HT1080 (cell line): ENCODE data around the gene SCRN3. TPM values are rescaled to one million over a fixed set of nuclear protein-coding genes. Genes with fewer than 3 reads are reported as not detected.
"Not testable (repeated sequence)": the region's sequence is repeated elsewhere in the genome, so short reads cannot be mapped to it uniquely, and the experiment has no call there.

Source experiments
- DNase-seq: peaks from one replicate; pipeline ENCODE4 v3.0.0-alpha.2; 2015; ENCODE audit warnings: low read depth
- polyA plus RNA-seq, 2 experiments: library from polyadenylated mRNA; depleted of rRNA; stranded (reverse); fragments of >200 nt; gene quantifications; 2 replicates each; pipeline ENCODE4 v1.2.3, GENCODE V29; 2015
- total RNA-seq: library from RNA; depleted of rRNA; stranded (reverse); fragments of >200 nt; shearing (Covaris generic); gene quantifications from 2 replicates; pipeline ENCODE4 v1.2.3, GENCODE V29; 2014; rRNA removed

Gene SCRN3, protein sequence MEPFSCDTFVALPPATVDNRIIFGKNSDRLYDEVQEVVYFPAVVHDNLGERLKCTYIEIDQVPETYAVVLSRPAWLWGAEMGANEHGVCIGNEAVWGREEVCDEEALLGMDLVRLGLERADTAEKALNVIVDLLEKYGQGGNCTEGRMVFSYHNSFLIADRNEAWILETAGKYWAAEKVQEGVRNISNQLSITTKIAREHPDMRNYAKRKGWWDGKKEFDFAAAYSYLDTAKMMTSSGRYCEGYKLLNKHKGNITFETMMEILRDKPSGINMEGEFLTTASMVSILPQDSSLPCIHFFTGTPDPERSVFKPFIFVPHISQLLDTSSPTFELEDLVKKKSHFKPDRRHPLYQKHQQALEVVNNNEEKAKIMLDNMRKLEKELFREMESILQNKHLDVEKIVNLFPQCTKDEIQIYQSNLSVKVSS
- 24.2 and 27.4 TPM in 2 replicates for total RNA-seq
- polyA plus RNA-seq (2015; cell fraction: cytosol; rRNA removed), result 20.6 and 31.2 TPM in 2 replicates
- polyA plus RNA-seq (2015; cell fraction: nucleus; rRNA removed), result 24.1 and 36.5 TPM in 2 replicates

GRCh38 chr2:174395284-174395968 is at the start of gene SCRN3:
TSS of gene SCRN3 (plus strand) at chr2:174395730. CDS start at chr2:174398284, 2,554 bp downstream.
- DNase-seq, result peak; percentile 75

- DNase-seq, result peak; percentile 16
Measured at GRCh38 chr2:174350018-174350417, 45.5 kb upstream of the SCRN3 start.

GRCh38 chr2:174350593-174351181 is 44.8 kb upstream of the SCRN3 start:
- no peak for DNase-seq

DNA sequence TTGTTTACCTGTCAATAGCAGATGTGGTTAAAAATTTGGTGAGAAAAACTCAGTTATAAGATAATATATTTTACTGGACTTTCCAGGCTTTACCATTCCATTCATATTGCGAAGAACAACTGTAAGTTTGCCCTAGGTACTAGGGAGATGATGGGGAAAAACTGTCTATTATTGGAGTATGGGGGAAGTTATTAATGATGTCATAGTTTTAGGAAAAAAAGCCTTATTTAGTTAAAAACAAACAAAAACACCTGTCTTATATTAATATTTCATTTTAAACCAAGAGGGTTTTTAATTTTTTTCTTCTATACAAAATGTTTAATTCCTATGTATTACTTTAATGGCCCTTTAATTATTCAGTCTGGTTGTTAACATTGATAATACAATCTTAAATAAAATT is 42.5 kb upstream of the SCRN3 start:
- DNase-seq, result no peak

GRCh38 chr2:174356347-174356746 is 39.2 kb upstream of the SCRN3 start:
- no peak for DNase-seq

DNA sequence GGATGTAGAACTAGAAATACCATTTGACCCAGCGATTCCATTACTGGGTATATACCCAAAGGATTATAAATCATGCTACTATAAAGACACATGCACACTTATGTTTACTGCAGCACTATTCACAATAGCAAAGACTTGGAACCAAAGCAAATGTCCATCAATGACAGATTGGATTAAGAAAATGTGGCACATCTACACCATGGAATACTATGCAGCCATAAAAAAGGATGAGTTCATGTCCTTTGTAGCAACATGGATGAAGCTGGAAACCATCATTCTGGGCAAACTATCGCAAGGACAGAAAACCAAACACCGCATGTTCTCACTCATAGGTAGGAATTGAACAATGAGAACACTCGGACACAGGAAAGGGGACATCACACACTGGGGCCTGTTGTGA is 35.9 kb upstream of the SCRN3 start:
- not testable (repeated sequence) for DNase-seq

GRCh38 chr2:174362949-174363348 is 32.6 kb upstream of the SCRN3 start:
- no peak for DNase-seq

- not testable (repeated sequence) for DNase-seq
Measured at GRCh38 chr2:174363492-174364225, 31.9 kb upstream of the SCRN3 start.

DNA sequence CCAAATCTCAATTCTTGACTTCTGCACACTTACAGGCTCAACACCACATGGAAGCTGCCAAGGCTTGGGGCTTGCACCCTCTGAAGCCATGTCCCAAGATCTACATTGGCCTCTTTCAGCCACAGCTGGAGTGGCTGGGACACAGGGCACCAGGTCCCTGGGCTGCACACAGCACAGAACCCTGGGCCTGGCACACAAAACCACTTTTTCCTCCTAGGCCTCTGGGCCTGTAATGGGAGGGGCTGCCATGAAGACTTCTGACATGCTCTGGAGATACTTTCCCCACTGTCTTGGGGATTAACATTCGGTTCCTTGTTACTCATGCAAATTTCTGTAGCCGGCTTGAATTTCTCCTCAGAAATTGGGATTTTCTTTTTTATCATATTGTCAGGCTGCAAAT is 30.9 kb upstream of the SCRN3 start:
- DNase-seq, result no peak

GRCh38 chr2:174365571-174365970 is 30.0 kb upstream of the SCRN3 start:
- no peak for DNase-seq

DNA sequence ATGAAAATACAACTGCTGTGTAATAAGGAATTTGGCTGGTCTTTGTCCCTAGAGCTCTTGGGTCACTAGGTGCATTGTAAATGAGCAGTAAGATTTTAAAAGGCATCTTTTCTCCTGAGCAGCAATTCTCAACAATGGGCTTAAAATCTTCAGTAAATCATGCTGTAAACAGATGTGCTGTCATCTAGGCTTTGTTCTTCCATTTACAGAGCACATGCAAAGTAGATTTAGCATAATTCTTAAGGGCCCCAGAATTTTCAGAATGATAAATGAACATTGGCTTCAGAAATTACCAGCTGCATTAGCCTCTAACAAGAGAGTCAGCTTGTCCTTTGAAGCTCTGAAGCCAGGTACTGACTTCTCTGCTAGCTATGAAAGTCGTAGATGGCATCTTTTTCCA is 26.8 kb upstream of the SCRN3 start:
- DNase-seq, result no peak

DNA sequence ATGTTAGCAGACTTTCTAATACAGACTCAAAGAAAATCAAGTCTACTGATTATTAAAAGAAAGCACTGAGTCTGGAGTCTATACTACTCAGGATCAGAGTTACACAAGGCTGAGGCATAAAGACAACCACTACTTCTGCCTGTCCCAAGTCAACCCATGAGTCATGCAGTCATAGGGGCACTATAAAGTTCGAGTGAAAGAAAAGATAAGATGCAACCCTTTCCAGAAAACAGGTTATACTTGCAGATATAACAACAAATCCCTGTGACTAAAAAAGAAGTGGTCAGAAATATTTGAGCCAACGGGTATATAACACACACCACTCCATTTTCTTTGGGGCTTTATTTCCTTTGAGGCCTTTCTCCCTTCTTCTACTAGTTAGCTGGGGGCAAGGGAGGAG is 18.6 kb upstream of the SCRN3 start:
- DNase-seq, result peak; percentile 20

DNA sequence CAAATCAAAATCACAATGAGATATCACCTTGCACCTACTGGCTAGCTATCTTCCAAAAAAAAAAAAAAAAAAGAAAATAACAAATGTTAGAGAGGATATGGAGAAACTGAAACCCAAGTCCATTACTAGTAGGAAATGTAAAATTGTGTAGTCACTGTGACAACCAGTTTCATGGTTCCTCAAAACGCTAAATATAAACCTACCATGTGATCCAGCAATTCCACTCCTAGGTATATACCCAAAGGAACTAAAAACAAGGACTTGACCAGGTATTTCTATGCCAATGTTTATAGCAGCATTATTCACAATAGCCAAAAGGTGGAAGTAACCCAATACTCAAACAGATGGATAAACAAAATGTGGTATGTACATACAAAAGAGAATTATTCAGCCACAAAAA is 11.7 kb upstream of the SCRN3 start:
- DNase-seq, result no peak

DNA sequence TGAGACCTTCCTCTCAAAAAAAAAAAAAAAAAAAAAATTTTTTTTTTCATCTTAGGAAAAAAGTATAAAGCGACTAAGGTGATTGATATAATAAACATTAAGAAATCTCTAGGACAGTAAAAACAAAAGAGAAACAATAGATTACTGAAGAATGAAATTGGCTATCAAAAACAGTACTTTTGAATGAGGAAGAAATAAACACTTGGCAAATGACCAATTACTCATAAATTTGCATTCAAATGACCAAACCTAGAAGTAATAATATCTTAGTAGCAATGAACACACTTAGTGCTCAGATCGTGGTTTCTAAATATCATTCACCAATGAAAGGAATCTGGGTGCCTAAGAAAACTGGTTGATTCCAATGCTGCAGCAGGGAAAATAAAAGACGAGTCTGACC is 10.3 kb upstream of the SCRN3 start:
- DNase-seq, result no peak

DNA sequence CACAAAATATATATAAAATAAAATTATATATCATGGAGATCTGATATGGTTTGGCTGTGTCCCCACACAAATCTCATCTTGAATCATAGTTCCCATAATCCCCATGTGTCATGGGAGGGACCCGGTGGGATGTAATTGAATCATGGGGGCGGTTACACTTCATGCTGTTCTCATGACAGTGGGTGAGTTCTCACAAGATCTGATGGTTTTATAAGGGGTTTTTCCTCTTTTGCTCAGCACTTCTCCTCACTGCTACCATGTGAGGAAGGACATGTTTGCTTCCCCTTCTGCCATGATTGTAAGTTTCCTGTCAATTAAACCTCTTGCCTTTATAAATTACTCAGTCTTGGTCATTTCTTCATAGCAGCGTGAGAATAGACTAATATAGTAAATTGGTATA is 6.8 kb upstream of the SCRN3 start:
- DNase-seq, result not testable (repeated sequence)

DNA sequence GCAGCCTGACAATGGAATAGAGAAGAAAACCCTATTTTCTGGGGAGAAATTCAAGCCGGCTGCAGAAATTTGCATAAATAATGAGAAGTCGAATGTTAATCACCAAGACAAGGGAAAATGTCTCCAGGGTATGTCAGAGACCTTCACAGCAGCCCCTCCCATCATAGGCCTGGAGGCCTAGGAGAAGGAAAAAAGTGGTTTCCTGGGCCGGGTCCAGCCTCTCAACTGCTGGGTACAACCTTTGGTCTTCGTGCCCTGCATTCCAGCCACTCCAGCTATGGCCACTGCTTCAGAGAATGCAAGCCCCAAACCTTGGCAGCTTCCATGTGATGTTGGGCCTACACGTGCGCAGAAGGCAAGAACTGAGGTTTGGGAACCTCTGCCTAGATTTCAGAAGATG is 6.0 kb upstream of the SCRN3 start:
- DNase-seq, result no peak

DNA sequence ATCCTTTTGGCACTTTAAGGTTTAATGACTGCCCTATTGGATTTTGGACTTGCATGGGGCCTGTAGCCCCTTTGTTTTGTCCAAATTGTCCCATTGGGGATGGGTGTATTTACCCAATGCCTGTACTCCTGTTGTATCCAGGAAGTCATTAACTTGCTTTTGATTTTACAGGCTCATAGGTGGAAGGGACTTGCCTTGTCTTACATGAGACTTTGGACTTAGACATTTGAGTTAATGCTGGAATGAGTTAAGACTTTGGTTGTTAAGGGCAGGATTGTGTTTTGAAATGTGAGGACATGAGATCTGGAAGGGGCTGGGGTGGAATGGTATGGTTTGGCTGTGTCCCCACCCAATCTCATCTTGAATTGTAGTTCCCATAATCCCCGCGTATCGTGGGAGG is 5.2 kb upstream of the SCRN3 start:
- not testable (repeated sequence) for DNase-seq

- no peak for DNase-seq
Measured at GRCh38 chr2:174392706-174393105, 2.8 kb upstream of the SCRN3 start.

GRCh38 chr2:174395969-174396630 is 570 bp downstream of the SCRN3 start:
- DNase-seq, result no peak

DNA sequence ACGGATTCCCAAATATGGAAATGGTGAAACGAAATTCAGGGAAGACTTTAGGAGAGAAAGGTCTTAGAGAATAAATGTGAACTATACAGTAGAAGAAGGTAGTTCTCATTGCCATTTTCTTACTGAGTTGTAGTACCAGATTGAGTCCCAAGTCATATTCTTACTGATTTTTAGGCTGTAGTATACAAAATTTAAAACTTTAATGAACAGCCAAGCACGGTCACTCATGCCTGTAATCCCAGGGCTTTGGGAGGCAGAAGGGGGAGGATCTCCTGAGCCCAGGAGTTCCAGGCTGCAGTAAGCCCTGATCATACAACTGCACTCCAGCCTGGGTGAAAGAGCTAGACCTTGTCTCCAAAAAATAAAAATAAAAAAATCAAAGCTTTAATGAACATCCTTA is 2.2 kb downstream of the SCRN3 start:
- DNase-seq, result no peak

DNA sequence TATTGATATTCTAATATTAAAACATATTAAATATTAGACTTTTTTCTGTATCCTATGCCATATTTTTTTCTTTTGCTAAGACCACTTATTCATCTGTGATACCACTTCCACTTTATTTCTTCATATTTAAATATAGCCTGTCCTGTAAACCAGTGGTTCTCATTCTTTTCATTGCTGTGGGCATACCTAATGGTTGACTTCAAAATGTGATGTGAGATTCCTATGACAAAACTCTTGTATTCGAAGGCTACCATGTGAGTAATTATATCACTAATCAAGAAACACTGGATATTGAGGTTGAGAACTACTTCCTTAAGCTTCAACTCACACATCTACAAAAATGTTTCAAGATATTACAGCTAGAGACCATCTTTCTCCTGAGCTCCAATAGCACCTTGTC is 3.6 kb downstream of the SCRN3 start:
- DNase-seq, result no peak
